Tibial nerve (tissue), 4 donors: Measurements from ENCODE around the gene PHLDA2.

Source experiments
- CTCF ChIP-seq, 5 experiments: fragments of 200-600 bp in 3 of 5; fragments of 450-650 bp in 2 of 5; sonication (generic) in 3 of 5; IDR thresholded peaks; one replicate each; pipeline ENCODE4 v1.5.1; 2016 to 2019; ENCODE audit warnings: antibody characterized with exemption in 5 of 5, mild to moderate bottlenecking in 3 of 5, moderate library complexity in 2 of 5
- EP300 ChIP-seq, 2 donors: sonication (generic); formaldehyde crosslinking; IDR thresholded peaks; one replicate each; pipeline ENCODE4 v1.6.1; 2017; ENCODE audit warnings: antibody characterized with exemption in 2 of 2, mild to moderate bottlenecking in 1 of 2
- POLR2A ChIP-seq, 2 donors: fragments of 450-650 bp; IDR thresholded peaks; one replicate each; pipeline ENCODE4 v1.6.1; 2017; ENCODE audit warnings: antibody characterized with exemption in 2 of 2, mild to moderate bottlenecking in 2 of 2, moderate library complexity in 2 of 2

- TF ChIP-seq CTCF (IDR thresholded peaks at IDR 0.05) (no peak), POLR2A (IDR thresholded peaks at IDR 0.05) (no peak), EP300 (IDR thresholded peaks at IDR 0.05) (no peak)
Observed at GRCh38 chr11:2944530-2944929, 15.3 kb upstream of the PHLDA2 start.
